Gastrocnemius medialis (tissue), 4 donors: ENCODE measurements around the gene CHTF18. TPM values are rescaled to one million over a fixed set of nuclear protein-coding genes. Genes with fewer than 3 reads are reported as not detected.

Source experiments
- ATAC-seq, 2 donors: fragments of 150-250 bp; one replicate each; pipeline ENCODE4 v1.9.1; 2016
- DNase-seq, 2 donors: peaks; one replicate each; pipeline ENCODE4 v3.0.0-alpha.2; 2019
- H3K27ac ChIP-seq, 4 donors: fragments of 200-600 bp; sonication (generic); 1 replicate in 1 of 4; 2 replicates in 3 of 4; pipeline ENCODE4 v1.5.1; 2016 to 2018; ENCODE audit warnings: mild to moderate bottlenecking in 2 of 4, moderate library complexity in 1 of 4
- H3K27me3 ChIP-seq, 3 donors: fragments of 200-600 bp; sonication (generic) in 2 of 3; 1 replicate in 1 of 3; 2 replicates in 2 of 3; pipeline versions ENCODE4 v1.5.1 to v1.6.0; 2016 to 2019; ENCODE audit warnings: mild to moderate bottlenecking in 1 of 3, moderate library complexity in 1 of 3
- H3K36me3 ChIP-seq, 2 donors: fragments of 200-600 bp; sonication (generic) in 1 of 2; one replicate each; pipeline ENCODE4 v1.5.1; 2017 to 2018
- H3K4me1 ChIP-seq, 2 donors: fragments of 200-600 bp; sonication (generic) in 1 of 2; one replicate each; pipeline ENCODE4 v1.5.1; 2016 to 2017; ENCODE audit warnings: mild to moderate bottlenecking in 2 of 2
- H3K4me3 ChIP-seq, 4 donors: fragments of 200-600 bp; sonication (generic) in 3 of 4; 1 replicate in 1 of 4; 2 replicates in 3 of 4; pipeline ENCODE4 v1.5.1; 2016 to 2019; ENCODE audit warnings: mild to moderate bottlenecking in 2 of 4
- H3K9me3 ChIP-seq, 3 donors: fragments of 200-600 bp; sonication (generic) in 2 of 3; 1 replicate in 1 of 3; 2 replicates in 2 of 3; pipeline ENCODE4 v1.5.1; 2016 to 2019
- POLR2A ChIP-seq, 2 donors: fragments of 450-650 bp; IDR thresholded peaks; one replicate each; pipeline ENCODE4 v1.6.1; 2017; ENCODE audit warnings: antibody characterized with exemption in 2 of 2, mild to moderate bottlenecking in 2 of 2, moderate library complexity in 2 of 2
- in situ Hi-C, 4 donors: fragments of 200-750 bp; cut with MboI; loops; one replicate each; pipeline versions ENCODE4 v1.15.0 to v1.8.0; 2017; ENCODE audit warnings: low sequenced_read_pairs in 4 of 4
- intact Hi-C: fragments of 100-400 bp; cut with DNase I; formaldehyde crosslinking; loops from one replicate; pipeline ENCODE4 v1.15.1; 2023; ENCODE audit warnings: low total_unique reads
- total RNA-seq, 4 donors: library from RNA; depleted of rRNA; stranded (reverse); fragments of >200 nt; gene quantifications; one replicate each; pipeline versions ENCODE4 v1.1.0 to v1.2.3, GENCODE V29; 2016
- TF ChIP-seq, protein P1 (sequence below), 5 experiments: fragments of 450-650 bp in 3 of 5; fragments of 200-600 bp in 2 of 5; sonication (generic) in 2 of 5; IDR thresholded peaks in 4 of 5; conservative IDR thresholded peaks in 1 of 5; 1 replicate in 4 of 5; 2 replicates in 1 of 5; pipeline ENCODE4 v1.5.1; 2016 to 2019; ENCODE audit warnings: antibody characterized with exemption in 5 of 5, mild to moderate bottlenecking in 3 of 5, moderate library complexity in 3 of 5

CHTF18 gene
- total RNA-seq: 1 to 10 TPM in 2 of 4 donors, under 1 TPM in 2; 0.44 to 5.8 (median 3.1) TPM

GRCh38 chr16:788399-789126, at the start of gene CHTF18:
Gene CHTF18, plus strand, starts transcription at chr16:788620. Its CDS starts 65 bp downstream, at chr16:788685.
- no peaks in the 10 kb centered on the region for H3K9me3 ChIP-seq
- H3K36me3 ChIP-seq: no peaks in the 10 kb centered on the region
- intact Hi-C loops (loop anchor here (1.0 to 2.0 kb wide), 2 partner anchors 19 to 68 kb away; partner anchors contain the start of gene ANTKMT), in situ Hi-C loops (no loop called here)
- H3K4me1 ChIP-seq: peaks cover 5 to 16% of the 10 kb centered on the region in 2 donors
- peak within 1 kb of the TSS; percentile 70 to 85 (median 82) for H3K4me3 ChIP-seq
- TF ChIP-seq, protein P1, sequence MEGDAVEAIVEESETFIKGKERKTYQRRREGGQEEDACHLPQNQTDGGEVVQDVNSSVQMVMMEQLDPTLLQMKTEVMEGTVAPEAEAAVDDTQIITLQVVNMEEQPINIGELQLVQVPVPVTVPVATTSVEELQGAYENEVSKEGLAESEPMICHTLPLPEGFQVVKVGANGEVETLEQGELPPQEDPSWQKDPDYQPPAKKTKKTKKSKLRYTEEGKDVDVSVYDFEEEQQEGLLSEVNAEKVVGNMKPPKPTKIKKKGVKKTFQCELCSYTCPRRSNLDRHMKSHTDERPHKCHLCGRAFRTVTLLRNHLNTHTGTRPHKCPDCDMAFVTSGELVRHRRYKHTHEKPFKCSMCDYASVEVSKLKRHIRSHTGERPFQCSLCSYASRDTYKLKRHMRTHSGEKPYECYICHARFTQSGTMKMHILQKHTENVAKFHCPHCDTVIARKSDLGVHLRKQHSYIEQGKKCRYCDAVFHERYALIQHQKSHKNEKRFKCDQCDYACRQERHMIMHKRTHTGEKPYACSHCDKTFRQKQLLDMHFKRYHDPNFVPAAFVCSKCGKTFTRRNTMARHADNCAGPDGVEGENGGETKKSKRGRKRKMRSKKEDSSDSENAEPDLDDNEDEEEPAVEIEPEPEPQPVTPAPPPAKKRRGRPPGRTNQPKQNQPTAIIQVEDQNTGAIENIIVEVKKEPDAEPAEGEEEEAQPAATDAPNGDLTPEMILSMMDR (IDR thresholded peaks at IDR 0.05 in 4 of 5, conservative IDR thresholded peaks at IDR 0.05 in 1 of 5): no peak
- TF ChIP-seq POLR2A (IDR thresholded peaks at IDR 0.05): peak in 1 of 2 donors; percentile 38
- H3K27ac ChIP-seq: peak within 1 kb of the TSS; percentile 50 to 77 (median 64)
- DNase-seq (peak; percentile 83 to 89), ATAC-seq (peak; percentile 94 to 96)
- H3K27me3 ChIP-seq: peaks cover 4 to 6% (median 6%) of the 10 kb centered on the region in 3 donors

- peaks cover 0 to 32% of the 10 kb centered on the region in 2 donors for H3K36me3 ChIP-seq
- in situ Hi-C loops: no loop called here
- H3K4me3 ChIP-seq: peak overlapping the region; percentile 64 to 99 (median 94)
- DNase-seq (no peak), ATAC-seq (no peak)
- H3K4me1 ChIP-seq: peaks cover 11% of the 10 kb centered on the region in 2 donors
- H3K27me3 ChIP-seq: peaks cover 3 to 6% (median 5%) of the 10 kb centered on the region in 3 donors
- H3K9me3 ChIP-seq: no peaks in the 10 kb centered on the region
- intact Hi-C loops: no loop called here
- TF ChIP-seq, protein P1 (IDR thresholded peaks at IDR 0.05 in 4 of 5, conservative IDR thresholded peaks at IDR 0.05 in 1 of 5): no peak
- no peak for TF ChIP-seq POLR2A (IDR thresholded peaks at IDR 0.05)
- peak overlapping the region in 1 of 4 donors; percentile 80 for H3K27ac ChIP-seq
Observed at GRCh38 chr16:739560-740458, 48.6 kb upstream of the CHTF18 start.

- in situ Hi-C loops: no loop called here
- Histone ChIP-seq H3K4me3 (peak overlapping the region; percentile 64 to 99 (median 94)), H3K27me3 (peaks cover 3 to 6% (median 5%) of the 10 kb centered on the region in 3 donors), H3K9me3 (no peaks in the 10 kb centered on the region), H3K36me3 (peaks cover 0 to 26% of the 10 kb centered on the region in 2 donors), H3K27ac (peak overlapping the region; percentile 58 to 87 (median 83)), H3K4me1 (peaks cover 11% of the 10 kb centered on the region in 2 donors)
- intact Hi-C loops: no loop called here
- ATAC-seq: peak; percentile 14 to 21
- TF ChIP-seq POLR2A (IDR thresholded peaks at IDR 0.05): no peak
- TF ChIP-seq, protein P1 (IDR thresholded peaks at IDR 0.05 in 4 of 5, conservative IDR thresholded peaks at IDR 0.05 in 1 of 5): no peak
- DNase-seq: no peak
Observed at GRCh38 chr16:740459-740763, 48.0 kb upstream of the CHTF18 start.

DNA sequence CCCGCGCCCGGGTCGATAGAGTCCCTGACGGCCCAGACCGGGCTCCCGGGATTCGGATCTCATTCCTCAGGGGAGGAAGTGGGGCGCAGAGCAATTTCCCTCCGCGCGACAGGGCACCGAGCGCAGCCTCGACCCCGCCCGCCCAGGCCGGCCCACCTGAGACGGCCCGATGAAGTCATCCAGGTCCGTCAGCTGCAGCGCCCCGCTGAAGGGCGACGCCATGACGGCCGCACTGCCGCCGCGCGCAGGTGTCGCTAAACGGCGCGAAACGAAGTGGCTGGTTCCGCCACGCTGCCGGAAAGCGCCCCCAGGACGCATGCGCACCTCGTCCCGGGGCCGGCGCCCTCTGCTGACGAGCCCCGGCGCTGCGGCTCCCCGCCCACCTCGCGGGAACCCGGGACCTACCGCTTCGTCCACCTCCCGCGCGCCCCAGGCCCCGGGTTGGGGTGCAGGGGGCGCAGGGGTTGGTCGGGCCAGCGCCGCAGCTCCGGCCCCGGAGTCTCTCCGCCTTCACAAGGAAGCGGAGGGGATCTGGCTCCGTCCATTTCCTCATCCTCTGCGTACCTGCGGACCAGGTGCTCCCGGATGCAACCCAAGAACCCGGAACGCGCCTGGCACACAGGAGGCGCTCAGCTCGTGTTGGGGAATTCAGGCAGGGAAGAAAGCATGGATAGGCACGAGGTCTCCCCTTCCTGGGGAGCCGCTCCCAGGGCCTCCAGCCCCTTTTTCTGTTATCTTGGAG, 47.5 kb upstream of the CHTF18 start, which contains the start of gene CIAO3:
TSS of gene CIAO3 (minus strand) at position 234 of the 742 bp plus-strand sequence. CDS start at position 222, 12 bp downstream.
- peak; percentile 67 to 76 for TF ChIP-seq POLR2A (IDR thresholded peaks at IDR 0.05)
- TF ChIP-seq, protein P1 (IDR thresholded peaks at IDR 0.05 in 4 of 5, conservative IDR thresholded peaks at IDR 0.05 in 1 of 5): peak; percentile 75 to 98 (median 96)
- DNase-seq (peak; percentile 75 to 82), ATAC-seq (peak; percentile 95 to 96)
- Histone ChIP-seq H3K9me3 (no peaks in the 10 kb centered on the region), H3K36me3 (peaks cover 0 to 21% of the 10 kb centered on the region in 2 donors), H3K4me1 (peaks cover 11% of the 10 kb centered on the region in 2 donors), H3K27me3 (peaks cover 3 to 6% (median 5%) of the 10 kb centered on the region in 3 donors), H3K4me3 (peak within 1 kb of the TSS; percentile 64 to 99 (median 94)), H3K27ac (peak within 1 kb of the TSS; percentile 58 to 87 (median 83))
- intact Hi-C loops (loop anchor here (1.0 kb wide), 2 partner anchors 20 to 30 kb away; partner anchors contain the start of gene ANTKMT), in situ Hi-C loops (no loop called here)
